Stimulated activated CD4-positive, alpha-beta T cell treated with anti-CD3 and anti-CD28 coated beads, Interleukin-4, amount 100 ng/mL, for 4 hours (primary cell): Measurements from ENCODE around the gene DLGAP1.
"Not testable (repeated sequence)": the region's sequence is repeated elsewhere in the genome, so short reads cannot be mapped to it uniquely, and the experiment has no call there.

Experiments used
- DNase-seq, 2 experiments: peaks; one replicate each; pipeline ENCODE4 v3.0.0-alpha.2; 2020

The DLGAP1 gene

GRCh38 chr18:3594760-3595368, 860.2 kb downstream of the DLGAP1 start:
- no peak for DNase-seq

GRCh38 chr18:3593904-3594759, 861.0 kb downstream of the DLGAP1 start:
- peak; percentile 74 to 86 for DNase-seq

GRCh38 chr18:3593381-3593903, 861.7 kb downstream of the DLGAP1 start:
- no peak for DNase-seq

DNA sequence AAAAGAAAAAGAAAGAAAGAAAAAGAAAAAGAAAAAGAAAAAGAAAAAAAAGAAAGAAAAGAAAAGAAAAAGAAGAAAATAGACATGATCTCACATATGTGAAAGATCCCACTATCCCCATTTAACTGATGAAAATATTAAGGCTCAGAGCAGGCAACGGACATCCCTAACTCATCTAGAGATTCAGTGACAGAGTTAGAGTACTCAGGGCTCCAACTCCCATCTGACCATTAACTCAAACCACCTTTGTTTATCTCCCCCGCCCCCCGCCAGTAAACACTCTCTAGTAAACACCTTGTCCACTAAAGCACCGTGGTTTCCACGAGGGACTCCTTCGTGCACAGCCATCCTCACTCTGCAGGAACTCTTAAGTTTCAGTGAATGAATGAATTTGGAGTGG, 862.2 kb downstream of the DLGAP1 start:
- no peak for DNase-seq

- no peak for DNase-seq
Measured at GRCh38 chr18:3590096-3590630, 864.9 kb downstream of the DLGAP1 start.

DNA sequence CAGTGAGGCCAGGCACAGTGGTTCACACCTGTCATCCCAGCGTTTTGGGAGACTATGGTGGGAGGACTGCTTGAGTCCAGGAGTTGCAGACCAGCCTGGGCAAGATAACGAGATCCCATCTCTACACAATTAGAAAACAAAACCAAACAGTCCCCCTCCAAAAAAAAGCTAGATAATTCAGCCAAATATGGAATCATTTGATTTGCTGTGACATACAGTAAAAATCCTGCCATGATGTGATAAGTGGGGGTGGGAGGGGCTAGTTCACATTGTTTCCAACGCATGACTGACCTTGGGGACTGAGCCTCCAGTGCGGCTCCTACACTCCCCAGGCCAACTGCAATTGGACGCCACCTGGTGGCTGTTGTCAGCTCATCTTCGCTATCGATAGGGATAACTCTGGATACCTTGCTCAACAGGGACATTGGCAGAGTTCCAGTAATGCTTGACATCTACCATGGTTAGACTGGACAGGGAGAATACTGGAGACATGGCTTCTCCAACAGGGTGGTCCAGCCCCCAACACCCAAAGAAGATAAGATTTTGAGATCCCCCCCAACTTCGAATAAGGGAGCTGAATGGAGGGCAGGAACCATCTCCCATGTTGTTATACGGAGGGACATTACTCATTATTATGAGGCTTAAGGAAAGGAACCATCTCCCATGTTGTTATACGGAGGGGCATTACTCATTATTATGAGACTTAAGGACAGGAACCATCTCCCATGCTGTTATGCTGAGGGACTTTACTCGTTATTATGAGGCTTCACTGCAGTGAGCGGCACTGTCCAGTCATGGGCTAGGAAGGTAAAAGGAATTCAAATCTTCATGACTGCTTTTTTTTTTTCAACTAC, 869.2 kb downstream of the DLGAP1 start:
- peak; percentile 56 to 65 for DNase-seq

GRCh38 chr18:3584897-3585460, 870.1 kb downstream of the DLGAP1 start:
- DNase-seq, result no peak

DNA sequence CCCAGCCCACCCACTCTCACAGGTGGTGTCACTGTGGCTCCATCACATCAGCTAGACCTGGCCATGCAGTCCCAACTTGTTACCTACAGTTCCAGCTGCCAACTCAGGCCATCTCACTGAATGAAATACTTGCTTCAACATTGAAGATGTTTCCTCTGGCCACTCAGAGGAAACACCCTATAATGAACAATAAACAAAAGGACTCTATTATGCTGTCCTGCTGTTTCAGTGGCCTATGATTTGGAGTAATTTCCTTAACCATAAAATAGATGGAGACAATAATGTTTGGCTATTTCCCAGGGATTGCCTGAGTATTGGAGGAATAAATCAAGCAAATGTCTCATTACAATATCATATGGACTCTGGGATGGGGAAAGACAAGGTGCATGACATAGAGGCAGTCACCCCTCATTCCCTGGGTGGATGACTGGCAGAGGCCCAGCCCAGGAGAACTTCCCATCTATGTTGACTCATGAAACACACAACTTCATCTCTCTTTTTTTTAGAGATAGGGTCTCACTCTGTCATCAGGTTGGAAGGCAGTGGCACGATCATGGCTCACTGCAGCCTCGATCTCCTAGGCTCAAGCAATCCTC, 870.7 kb downstream of the DLGAP1 start:
- no peak for DNase-seq

DNA sequence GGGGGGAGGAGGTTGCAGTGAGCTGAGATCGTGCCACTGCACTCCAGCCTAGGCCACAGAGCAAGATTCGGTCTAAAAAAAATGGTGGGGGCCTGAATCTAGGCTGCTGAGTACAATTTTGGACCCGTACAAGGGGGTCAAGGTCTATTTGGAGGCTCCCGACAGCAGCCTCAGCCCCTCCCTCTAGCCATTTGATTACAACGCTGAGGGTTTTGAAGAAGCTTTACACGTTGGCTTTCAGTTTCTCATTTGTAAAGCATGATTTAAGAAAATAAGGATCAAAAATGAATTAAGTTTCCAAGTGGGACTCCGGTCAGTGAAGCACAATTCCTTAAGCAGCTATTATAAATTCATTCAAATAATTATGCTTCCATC, 871.2 kb downstream of the DLGAP1 start:
- no peak for DNase-seq

DNA sequence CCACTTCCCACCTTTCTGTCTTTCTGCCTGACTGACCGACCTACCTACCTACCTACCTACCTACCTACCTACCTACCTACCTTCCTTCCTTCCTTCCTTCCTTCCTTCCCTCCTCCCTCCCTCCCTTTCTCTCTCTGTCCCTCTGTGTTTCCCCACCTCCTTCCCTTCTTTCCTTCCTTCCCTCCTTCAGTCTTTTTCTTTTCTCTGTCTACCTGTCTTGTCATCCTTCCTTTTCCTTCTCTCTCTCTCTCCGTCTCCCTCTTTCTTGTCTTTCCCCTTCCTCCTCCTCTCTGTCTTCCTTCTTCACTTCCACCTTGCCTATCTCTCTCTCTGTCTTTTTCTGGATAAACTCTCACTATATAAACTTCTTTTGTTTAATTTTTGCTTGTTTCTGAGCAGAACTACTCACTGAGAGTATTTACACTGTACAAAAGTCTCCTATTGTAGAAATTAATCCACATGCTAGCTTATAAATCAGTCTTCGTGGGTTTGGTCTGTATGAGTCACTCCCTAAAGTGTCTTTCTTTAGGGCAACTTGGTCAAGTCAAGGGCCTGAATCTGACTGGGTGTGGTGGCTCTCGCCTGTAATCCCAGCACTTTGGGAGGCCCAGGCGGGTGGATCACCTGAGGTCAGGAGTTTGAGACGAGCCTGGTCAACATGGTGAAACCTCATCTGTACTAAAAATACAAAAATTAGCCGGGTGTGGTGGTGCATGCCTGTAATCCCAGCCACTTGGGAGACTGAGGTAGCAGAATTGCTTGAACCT, 871.8 kb downstream of the DLGAP1 start:
- DNase-seq, result not testable (repeated sequence)

DNA sequence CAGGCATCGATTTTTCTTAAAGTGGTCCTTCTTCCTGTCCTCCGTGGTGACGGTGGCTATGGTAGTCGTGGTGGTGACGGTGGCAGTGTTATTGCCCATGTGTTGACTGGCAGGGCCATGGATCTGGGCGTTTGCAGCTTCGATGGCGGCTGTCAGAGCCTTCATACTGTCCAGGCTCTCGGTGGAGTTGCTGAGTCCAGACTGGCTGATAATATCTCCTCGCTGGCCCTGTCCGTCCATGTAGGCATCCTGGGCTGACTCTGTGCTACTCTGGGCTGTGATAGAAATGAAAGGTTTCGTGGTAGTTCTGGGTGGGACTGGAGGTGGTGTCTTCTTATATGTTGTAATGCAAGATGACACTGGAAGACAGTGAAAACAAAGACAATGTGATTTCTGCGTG, 873.2 kb downstream of the DLGAP1 start:
- DNase-seq, result no peak

- DNase-seq, result not testable (repeated sequence)
Measured at GRCh38 chr18:3580523-3581025, 874.5 kb downstream of the DLGAP1 start.

DNA sequence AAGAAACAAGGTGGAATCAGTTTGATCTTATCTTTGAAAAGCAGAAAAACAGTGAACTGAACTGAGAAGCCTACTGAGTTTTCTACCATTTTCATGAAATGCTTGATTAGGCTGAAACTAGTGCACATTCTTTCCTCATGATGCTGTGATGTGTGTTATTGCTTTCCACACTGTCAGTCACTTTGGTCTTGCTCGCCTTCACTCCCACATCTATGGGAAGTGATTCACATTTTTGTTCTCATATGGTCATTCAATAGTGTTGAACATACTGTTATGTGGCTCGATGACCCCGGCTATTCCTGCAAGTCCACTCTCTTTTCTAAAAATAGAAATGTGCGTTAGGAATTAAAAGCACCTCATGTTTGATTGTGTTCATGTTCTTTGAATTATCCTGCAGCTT, 875.4 kb downstream of the DLGAP1 start:
- no peak for DNase-seq

GRCh38 chr18:3578621-3579020, 876.5 kb downstream of the DLGAP1 start:
- DNase-seq, result no peak

DNA sequence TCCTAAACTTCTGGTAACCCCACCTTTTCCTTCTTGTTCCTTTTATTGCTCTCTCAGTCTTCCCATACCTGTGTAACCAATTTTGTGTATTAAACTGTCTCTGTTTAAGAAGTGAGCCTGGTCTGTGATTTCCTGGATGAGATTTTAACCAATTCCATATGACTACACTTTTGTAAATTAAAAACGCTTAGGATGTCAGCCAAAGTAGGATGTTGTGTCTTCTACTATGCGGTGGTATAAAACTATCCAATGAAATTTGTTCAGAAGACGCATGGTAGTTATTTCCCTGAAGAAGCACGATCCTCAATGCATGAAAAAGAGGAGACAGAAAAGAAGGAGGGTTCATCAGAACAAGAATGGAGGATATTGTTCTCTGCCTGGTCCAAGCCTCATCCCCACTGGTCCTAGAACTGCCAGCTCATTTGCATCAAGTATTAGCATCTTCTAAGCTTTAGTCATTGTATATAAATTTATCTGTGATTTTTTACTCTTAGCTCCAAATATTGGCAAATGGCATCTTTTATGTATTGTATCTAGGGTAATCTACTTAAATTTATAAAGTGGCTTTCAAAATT, 877.7 kb downstream of the DLGAP1 start:
- DNase-seq, result no peak

- DNase-seq, result no peak
Measured at GRCh38 chr18:3572761-3573160, 882.3 kb downstream of the DLGAP1 start.

DNA sequence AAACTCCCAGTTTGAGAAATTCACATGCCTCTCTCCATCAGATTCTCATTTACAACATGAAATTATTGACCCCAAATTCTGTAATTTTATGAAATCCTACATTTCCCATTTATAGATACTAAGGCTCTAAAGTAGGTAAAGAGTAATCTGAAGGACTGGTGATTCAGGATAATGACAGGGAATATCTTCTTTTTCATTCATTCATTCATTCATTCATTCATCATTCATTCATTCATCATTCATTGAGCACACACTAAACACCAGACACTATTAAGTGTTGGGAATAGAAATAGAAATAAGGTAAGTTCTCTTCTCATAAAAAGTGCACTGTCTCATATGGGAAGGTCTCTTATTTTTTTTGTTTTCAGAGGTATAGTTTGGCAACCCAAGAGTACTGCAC, 888.3 kb downstream of the DLGAP1 start:
- DNase-seq, result no peak

DNA sequence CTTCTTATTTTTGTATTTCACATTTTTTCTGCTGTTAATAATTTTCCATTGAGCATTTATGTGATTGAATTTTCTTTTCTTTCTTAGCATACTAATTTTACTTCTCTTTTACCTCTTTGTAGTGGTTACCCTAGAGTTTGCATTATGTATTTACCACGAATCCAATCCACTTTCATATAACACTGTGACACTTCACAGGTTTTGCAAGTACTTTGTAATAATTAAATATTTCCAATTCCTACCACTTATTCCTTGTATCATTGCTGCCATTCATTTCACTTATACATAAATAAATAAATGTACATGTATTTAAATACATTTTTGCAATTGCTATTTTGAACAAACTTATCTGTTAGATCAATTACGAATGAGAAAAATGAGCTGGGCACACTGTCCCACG, 894.4 kb downstream of the DLGAP1 start:
- no peak for DNase-seq

GRCh38 chr18:3554811-3555427, 900.2 kb downstream of the DLGAP1 start:
- no peak for DNase-seq

DNA sequence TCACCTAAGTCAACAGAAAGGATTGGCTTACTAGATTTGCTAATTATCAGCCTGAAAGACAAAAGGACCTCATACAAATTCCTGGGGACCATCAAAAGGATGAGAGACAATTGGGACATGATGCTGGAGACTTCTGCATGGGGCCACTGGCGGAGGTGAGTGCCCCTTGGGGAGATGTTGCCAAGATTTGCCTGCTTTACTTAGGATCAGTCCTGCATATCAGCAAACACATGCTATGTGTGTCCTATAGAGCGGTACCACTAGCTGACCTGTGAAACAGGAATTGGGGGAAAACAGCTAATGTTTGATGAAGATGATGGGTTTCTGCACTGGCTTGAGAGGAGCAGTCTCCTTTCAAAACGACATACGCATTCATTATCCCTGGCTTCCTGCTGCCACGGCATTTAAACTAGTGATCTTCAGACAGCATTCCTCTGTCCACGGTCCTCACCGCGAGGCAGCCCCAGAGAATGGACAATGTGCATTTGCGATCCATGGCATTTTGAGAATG, 901.0 kb downstream of the DLGAP1 start:
- no peak for DNase-seq
